Esophagus squamous epithelium (tissue), 5 donors: ENCODE measurements around the gene KCNS1. TPM values are rescaled to one million over a fixed set of nuclear protein-coding genes. Genes with fewer than 3 reads are reported as not detected.

ENCODE experiments used
- DNase-seq: peaks from one replicate; lab custom pipeline; 2025; lab: John Stamatoyannopoulos, UW
- H3K27ac ChIP-seq, 4 donors: fragments of 200-600 bp; sonication (generic); one replicate each; pipeline ENCODE4 v1.5.1; 2016 to 2019; ENCODE audit warnings: mild to moderate bottlenecking in 1 of 4
- H3K27me3 ChIP-seq, 4 donors: fragments of 200-600 bp; sonication (generic); 1 replicate in 3 of 4; 2 replicates in 1 of 4; pipeline versions ENCODE4 v1.5.1 to v1.6.0; 2017 to 2021; ENCODE audit warnings: antibody characterized with exemption in 1 of 4
- H3K36me3 ChIP-seq, 3 donors: fragments of 200-600 bp; sonication (generic); one replicate each; pipeline ENCODE4 v1.5.1; 2016 to 2019
- H3K4me1 ChIP-seq, 3 donors: fragments of 200-600 bp; sonication (generic); one replicate each; pipeline ENCODE4 v1.5.1; 2017 to 2019
- H3K4me3 ChIP-seq, 4 donors: fragments of 200-600 bp; sonication (generic); 1 replicate in 3 of 4; 2 replicates in 1 of 4; pipeline ENCODE4 v1.5.1; 2016 to 2019; ENCODE audit warnings: mild to moderate bottlenecking in 2 of 4, moderate library complexity in 1 of 4
- H3K9me3 ChIP-seq, 3 donors: fragments of 200-600 bp; sonication (generic); one replicate each; pipeline ENCODE4 v1.5.1; 2016 to 2019
- CTCF ChIP-seq, 6 experiments: fragments of 450-650 bp in 4 of 6; fragments of 200-600 bp in 2 of 6; sonication (generic) in 2 of 6; IDR thresholded peaks; one replicate each; pipeline ENCODE4 v1.5.1; 2016 to 2019; ENCODE audit warnings: antibody characterized with exemption in 6 of 6, mild to moderate bottlenecking in 4 of 6, moderate library complexity in 4 of 6
- POLR2A ChIP-seq, 4 donors: fragments of 450-650 bp; IDR thresholded peaks; one replicate each; pipeline ENCODE4 v1.6.1; 2017; ENCODE audit warnings: antibody characterized with exemption in 4 of 4, mild to moderate bottlenecking in 4 of 4, moderate library complexity in 3 of 4
- WGBS, 2 donors: methylation state at CpG; one replicate each; pipeline ENCODE4 v1.1.5; 2018; 5-methylcytosine and 5-hydroxymethylcytosine counted together
- intact Hi-C: fragments of 100-400 bp; cut with DNase I; formaldehyde crosslinking; loops from one replicate; pipeline ENCODE4 v1.15.0; 2022
- total RNA-seq, 4 donors: library from RNA; depleted of rRNA; stranded (reverse); fragments of >200 nt; gene quantifications; one replicate each; pipeline ENCODE4 v1.1.0, GENCODE V29; 2016
- donor health status: DM: yes; HTN: yes; CAD: no.

Gene KCNS1
- total RNA-seq, 4 donors from 2014 or later = 0.22 to 0.80 (median 0.29) TPM; not detected in 1

- intact Hi-C loops = loop anchor here (10.0 kb wide), 1 partner anchor 45 kb away; no protein-coding TSS in a partner anchor
- TF ChIP-seq POLR2A (IDR thresholded peaks at IDR 0.05) = no peak
- no peak for TF ChIP-seq CTCF (IDR thresholded peaks at IDR 0.05)
- Histone ChIP-seq H3K27ac (no peak overlapping the region), H3K4me1 (peaks cover 0 to 16% (median 0%) of the 10 kb centered on the region in 3 donors), H3K9me3 (no peaks in the 10 kb centered on the region), H3K4me3 (no peak overlapping the region), H3K27me3 (no peaks in the 10 kb centered on the region), H3K36me3 (peaks cover 0 to 32% (median 0%) of the 10 kb centered on the region in 3 donors)
- WGBS, 2 donors = 61 to 69% methylated on average over 3 of the region's 3 CpGs
- no peak for DNase-seq
Measured at GRCh38 chr20:45049438-45049837, 51.5 kb downstream of the KCNS1 start.

GRCh38 chr20:45047581-45048119 is 53.3 kb downstream of the KCNS1 start:
- no peak overlapping the region for H3K27ac ChIP-seq
- peaks cover 0 to 16% (median 0%) of the 10 kb centered on the region in 3 donors for H3K4me1 ChIP-seq
- no peak overlapping the region for H3K4me3 ChIP-seq
- peaks cover 0 to 18% (median 0%) of the 10 kb centered on the region in 3 donors for H3K36me3 ChIP-seq
- intact Hi-C loops = loop anchor here (10.0 kb wide), 1 partner anchor 47 kb away; no protein-coding TSS in a partner anchor
- 92 to 93% methylated on average over 2 of the region's 2 CpGs for WGBS, 2 donors
- no peak for DNase-seq
- no peaks in the 10 kb centered on the region for H3K27me3 ChIP-seq
- H3K9me3 ChIP-seq = no peaks in the 10 kb centered on the region
- TF ChIP-seq CTCF (IDR thresholded peaks at IDR 0.05) (no peak), POLR2A (IDR thresholded peaks at IDR 0.05) (no peak)

GRCh38 chr20:45044601-45045000 is 56.3 kb downstream of the KCNS1 start:
- WGBS, 2 donors = 89 to 90% methylated on average over 3 of the region's 3 CpGs
- H3K27me3 ChIP-seq = no peaks in the 10 kb centered on the region
- H3K4me3 ChIP-seq = no peak overlapping the region
- DNase-seq = no peak
- no peaks in the 10 kb centered on the region for H3K9me3 ChIP-seq
- peaks cover 0 to 22% (median 3%) of the 10 kb centered on the region in 3 donors for H3K4me1 ChIP-seq
- no peak overlapping the region for H3K27ac ChIP-seq
- TF ChIP-seq POLR2A (IDR thresholded peaks at IDR 0.05) = no peak
- TF ChIP-seq CTCF (IDR thresholded peaks at IDR 0.05) = no peak
- H3K36me3 ChIP-seq = peaks cover 0 to 18% (median 0%) of the 10 kb centered on the region in 3 donors
- intact Hi-C loops = loop anchor here (10.0 kb wide), 1 partner anchor 50 kb away; no protein-coding TSS in a partner anchor

- WGBS, 2 donors = 22% methylated on average over 5 of the region's 5 CpGs
- Histone ChIP-seq H3K27ac (no peak overlapping the region), H3K9me3 (no peaks in the 10 kb centered on the region), H3K36me3 (peaks cover 0 to 18% (median 0%) of the 10 kb centered on the region in 3 donors), H3K4me3 (no peak overlapping the region), H3K4me1 (peaks cover 0 to 17% (median 5%) of the 10 kb centered on the region in 3 donors), H3K27me3 (no peaks in the 10 kb centered on the region)
- no peak for DNase-seq
- TF ChIP-seq CTCF (IDR thresholded peaks at IDR 0.05) = peak; percentile 59 to 88 (median 70)
- no peak for TF ChIP-seq POLR2A (IDR thresholded peaks at IDR 0.05)
- intact Hi-C loops = loop anchor here (10.0 kb wide), 1 partner anchor 51 kb away; no protein-coding TSS in a partner anchor
Measured at GRCh38 chr20:45044084-45044573, 56.8 kb downstream of the KCNS1 start.

- WGBS, 2 donors = 81 to 100% methylated on average over 1 of the region's 1 CpG
- intact Hi-C loops = loop anchor here (10.0 kb wide), 1 partner anchor 52 kb away; no protein-coding TSS in a partner anchor
- peaks cover 0 to 9% (median 0%) of the 10 kb centered on the region in 3 donors for H3K36me3 ChIP-seq
Measured at GRCh38 chr20:45042978-45043377, 57.9 kb downstream of the KCNS1 start.

More at GRCh38 chr20:45042978-45043377, 57.9 kb downstream of the KCNS1 start:
- Histone ChIP-seq H3K4me1 (peaks cover 0 to 14% (median 7%) of the 10 kb centered on the region in 3 donors), H3K9me3 (no peaks in the 10 kb centered on the region), H3K27ac (no peak overlapping the region), H3K4me3 (no peak overlapping the region), H3K27me3 (no peaks in the 10 kb centered on the region)
- DNase-seq = no peak
- TF ChIP-seq POLR2A (IDR thresholded peaks at IDR 0.05) (no peak), CTCF (IDR thresholded peaks at IDR 0.05) (no peak)
